Right atrium auricular region (tissue), 2 donors: ENCODE measurements around the gene PLCD3. TPM values are rescaled to one million over a fixed set of nuclear protein-coding genes. Genes with fewer than 3 reads are reported as not detected.
A peak's percentile ranks its signal among the peaks of the same experiment; 100 is the strongest.
"Not testable (repeated sequence)": the region's sequence is repeated elsewhere in the genome, so short reads cannot be mapped to it uniquely, and the experiment has no call there.

ENCODE experiments used
- DNase-seq: peaks from one replicate; pipeline ENCODE4 v3.0.0-alpha.2; 2019; ENCODE audit warnings: low spot score
- H3K27ac ChIP-seq, 2 donors: fragments of 200-600 bp; sonication (generic); 1 replicate in 1 of 2; 2 replicates in 1 of 2; pipeline ENCODE4 v1.5.1; 2016 to 2019
- H3K27me3 ChIP-seq, 2 donors: fragments of 200-600 bp; sonication (generic); one replicate each; pipeline versions ENCODE4 v1.5.1 to v1.6.0; 2017 to 2019
- H3K36me3 ChIP-seq: fragments of 200-600 bp; sonication (generic); one replicate; pipeline ENCODE4 v1.5.1; 2016
- H3K4me1 ChIP-seq, 2 donors: fragments of 200-600 bp; sonication (generic); one replicate each; pipeline versions ENCODE4 v1.5.1 to v1.6.0; 2017 to 2019
- H3K4me3 ChIP-seq, 2 donors: fragments of 200-600 bp; sonication (generic); 1 replicate in 1 of 2; 2 replicates in 1 of 2; pipeline ENCODE4 v1.5.1; 2017 to 2019; ENCODE audit warnings: mild to moderate bottlenecking in 1 of 2, moderate library complexity in 1 of 2
- H3K9me3 ChIP-seq, 2 donors: fragments of 200-600 bp; sonication (generic); one replicate each; pipeline ENCODE4 v1.5.1; 2019
- total RNA-seq, 2 donors: library from RNA; depleted of rRNA; stranded (reverse); fragments of >200 nt; gene quantifications; one replicate each; pipeline ENCODE4 v1.1.0, GENCODE V29; 2016
- TF ChIP-seq, protein P1 (sequence below), 2 donors: fragments of 200-600 bp; sonication (generic); IDR thresholded peaks; one replicate each; pipeline ENCODE4 v1.5.1; 2019; ENCODE audit warnings: antibody characterized with exemption in 2 of 2

PLCD3 gene
- total RNA-seq, 2 donors from 2014 or later: 102 to 156 TPM

DNA sequence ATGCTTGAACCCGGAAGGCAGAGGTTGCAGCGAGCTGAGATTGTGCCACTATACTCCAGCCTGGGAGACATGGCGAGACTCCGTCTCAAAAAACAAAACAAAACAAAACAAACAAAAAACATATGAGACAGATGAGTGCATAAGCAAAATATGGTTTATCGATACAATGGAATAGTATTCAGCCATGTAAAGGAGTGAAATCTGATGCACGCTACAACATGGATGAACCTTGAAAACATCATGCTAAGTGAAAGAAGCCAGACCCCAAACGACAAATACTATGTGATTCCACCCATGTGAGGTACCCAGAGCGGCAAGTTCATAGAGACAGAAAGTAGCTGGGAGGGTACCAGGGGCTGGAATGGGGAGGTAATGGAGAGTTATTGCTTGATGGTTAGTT lies 6.8 kb downstream of the PLCD3 start:
- no peaks in the 10 kb centered on the region for H3K9me3 ChIP-seq
- no peak overlapping the region for H3K4me3 ChIP-seq
- DNase-seq: no peak
- no peaks in the 10 kb centered on the region for H3K27me3 ChIP-seq
- peaks cover 0 to 74% of the 10 kb centered on the region in 2 donors for H3K4me1 ChIP-seq
- TF ChIP-seq, protein P1, sequence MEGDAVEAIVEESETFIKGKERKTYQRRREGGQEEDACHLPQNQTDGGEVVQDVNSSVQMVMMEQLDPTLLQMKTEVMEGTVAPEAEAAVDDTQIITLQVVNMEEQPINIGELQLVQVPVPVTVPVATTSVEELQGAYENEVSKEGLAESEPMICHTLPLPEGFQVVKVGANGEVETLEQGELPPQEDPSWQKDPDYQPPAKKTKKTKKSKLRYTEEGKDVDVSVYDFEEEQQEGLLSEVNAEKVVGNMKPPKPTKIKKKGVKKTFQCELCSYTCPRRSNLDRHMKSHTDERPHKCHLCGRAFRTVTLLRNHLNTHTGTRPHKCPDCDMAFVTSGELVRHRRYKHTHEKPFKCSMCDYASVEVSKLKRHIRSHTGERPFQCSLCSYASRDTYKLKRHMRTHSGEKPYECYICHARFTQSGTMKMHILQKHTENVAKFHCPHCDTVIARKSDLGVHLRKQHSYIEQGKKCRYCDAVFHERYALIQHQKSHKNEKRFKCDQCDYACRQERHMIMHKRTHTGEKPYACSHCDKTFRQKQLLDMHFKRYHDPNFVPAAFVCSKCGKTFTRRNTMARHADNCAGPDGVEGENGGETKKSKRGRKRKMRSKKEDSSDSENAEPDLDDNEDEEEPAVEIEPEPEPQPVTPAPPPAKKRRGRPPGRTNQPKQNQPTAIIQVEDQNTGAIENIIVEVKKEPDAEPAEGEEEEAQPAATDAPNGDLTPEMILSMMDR (IDR thresholded peaks at IDR 0.05): no peak
- no peak overlapping the region for H3K27ac ChIP-seq
- no peaks in the 10 kb centered on the region for H3K36me3 ChIP-seq

DNA sequence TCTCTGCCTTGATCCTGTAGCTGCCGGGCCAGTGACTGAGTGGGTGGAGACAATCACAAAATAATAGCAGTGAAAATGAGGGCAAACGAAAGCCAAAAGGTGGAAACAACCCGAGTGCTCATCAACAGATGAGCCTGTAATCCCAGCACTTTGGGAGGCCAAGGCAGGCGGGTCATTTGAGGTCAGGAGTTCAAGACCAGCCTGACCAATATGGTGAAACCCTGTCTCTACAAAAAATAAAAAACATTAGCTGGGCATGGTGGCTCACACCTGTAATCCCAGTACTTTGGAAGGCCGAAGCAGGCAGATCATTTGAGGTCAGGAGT lies 7.6 kb downstream of the PLCD3 start:
- H3K4me1 ChIP-seq: peaks cover 0 to 66% of the 10 kb centered on the region in 2 donors
- not testable (repeated sequence) for DNase-seq, H3K27me3 ChIP-seq

DNA sequence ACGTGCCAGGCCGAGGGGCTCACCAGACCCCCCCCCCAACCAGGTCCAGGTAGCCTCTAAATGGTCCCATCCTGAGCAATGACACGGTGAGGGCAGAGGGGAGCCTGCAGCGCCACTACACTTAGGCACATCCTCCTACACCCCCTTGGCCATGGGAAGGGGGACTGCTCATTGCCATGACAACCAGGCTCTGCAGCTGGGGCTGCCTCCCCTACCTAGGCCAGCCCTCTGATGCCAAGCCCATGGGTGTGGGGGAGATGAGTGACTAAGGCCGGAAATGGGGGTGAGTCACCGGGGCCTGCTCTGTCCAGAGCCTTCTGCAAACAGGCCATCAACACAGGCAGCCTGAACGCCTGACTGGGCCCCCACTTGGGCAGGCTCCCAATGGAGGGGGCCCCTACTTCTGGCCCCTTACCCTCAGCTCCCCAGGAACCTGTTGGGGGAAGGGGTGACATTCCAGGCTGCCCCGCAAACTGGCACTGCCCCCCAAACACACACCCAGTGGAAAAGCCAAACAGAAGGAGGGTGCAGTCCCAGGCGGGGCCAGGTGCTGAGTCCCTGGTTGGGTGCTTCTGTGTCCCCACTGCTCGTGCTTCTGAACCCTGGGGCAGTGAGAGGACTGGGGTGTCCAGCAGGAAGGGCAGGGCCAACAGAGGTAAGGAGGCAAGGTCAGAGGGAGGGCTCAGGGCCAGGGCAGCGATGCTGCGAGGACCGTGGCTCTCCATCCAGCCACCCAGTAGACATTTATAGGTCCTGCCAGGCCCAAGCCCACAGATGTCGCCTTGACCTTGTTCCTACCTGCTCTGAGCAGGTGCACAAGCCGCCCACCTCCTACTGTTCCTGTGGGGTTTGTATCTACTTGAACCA lies 8.2 kb downstream of the PLCD3 start:
- H3K9me3 ChIP-seq: no peaks in the 10 kb centered on the region
- TF ChIP-seq, protein P1 (IDR thresholded peaks at IDR 0.05): no peak
- H3K4me3 ChIP-seq: no peak overlapping the region
- H3K4me1 ChIP-seq: peaks cover 0 to 60% of the 10 kb centered on the region in 2 donors
- peak; percentile 82 for DNase-seq
- no peaks in the 10 kb centered on the region for H3K27me3 ChIP-seq
- H3K36me3 ChIP-seq: peaks cover 10% of the 10 kb centered on the region
- peak overlapping the region; percentile 61 to 67 for H3K27ac ChIP-seq

More for the DNA sequence above, 7.6 kb downstream of the PLCD3 start:
- not testable (repeated sequence) for H3K4me3 ChIP-seq, H3K9me3 ChIP-seq, H3K36me3 ChIP-seq
- peak overlapping the region; percentile 61 to 67 for H3K27ac ChIP-seq

DNA sequence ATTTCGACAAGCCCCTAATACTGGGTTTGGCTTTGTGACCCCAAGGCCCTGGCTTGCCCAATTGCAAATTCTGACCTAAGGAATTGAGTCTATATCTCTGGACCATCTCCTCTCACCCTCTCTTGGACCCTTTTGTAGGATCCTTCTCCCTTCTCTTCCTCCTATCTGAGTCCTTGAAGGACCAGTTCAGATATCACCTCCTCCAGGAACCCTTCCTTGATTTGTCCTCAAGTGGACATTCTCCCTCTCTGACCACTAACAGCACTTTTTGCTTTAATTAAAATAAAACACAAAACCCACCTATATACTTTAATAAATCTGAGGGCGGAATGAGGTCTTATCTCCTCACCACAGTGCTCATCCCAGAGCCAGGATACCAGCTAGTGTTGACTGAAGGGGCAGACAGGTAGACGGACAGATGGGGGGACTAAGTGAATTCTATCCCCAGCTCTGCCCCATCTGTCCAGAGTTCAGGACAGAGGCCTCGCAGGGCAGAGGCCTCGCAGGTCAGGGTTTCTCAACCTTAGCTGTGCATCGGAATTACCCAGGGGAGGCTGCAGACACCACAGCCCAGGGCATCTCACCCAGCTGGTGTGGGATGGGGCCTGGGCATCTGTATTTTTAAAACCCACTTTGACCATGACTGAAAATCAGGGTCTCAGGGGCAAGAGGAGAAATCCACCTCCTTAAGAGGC lies 9.1 kb downstream of the PLCD3 start:
- no peak for DNase-seq
- H3K9me3 ChIP-seq: no peaks in the 10 kb centered on the region
- H3K36me3 ChIP-seq: peaks cover 12% of the 10 kb centered on the region
- no peaks in the 10 kb centered on the region for H3K27me3 ChIP-seq
- H3K4me1 ChIP-seq: peaks cover 0 to 51% of the 10 kb centered on the region in 2 donors
- no peak overlapping the region for H3K4me3 ChIP-seq
- H3K27ac ChIP-seq: peak overlapping the region; percentile 61 to 67
- TF ChIP-seq, protein P1 (IDR thresholded peaks at IDR 0.05): no peak

DNA sequence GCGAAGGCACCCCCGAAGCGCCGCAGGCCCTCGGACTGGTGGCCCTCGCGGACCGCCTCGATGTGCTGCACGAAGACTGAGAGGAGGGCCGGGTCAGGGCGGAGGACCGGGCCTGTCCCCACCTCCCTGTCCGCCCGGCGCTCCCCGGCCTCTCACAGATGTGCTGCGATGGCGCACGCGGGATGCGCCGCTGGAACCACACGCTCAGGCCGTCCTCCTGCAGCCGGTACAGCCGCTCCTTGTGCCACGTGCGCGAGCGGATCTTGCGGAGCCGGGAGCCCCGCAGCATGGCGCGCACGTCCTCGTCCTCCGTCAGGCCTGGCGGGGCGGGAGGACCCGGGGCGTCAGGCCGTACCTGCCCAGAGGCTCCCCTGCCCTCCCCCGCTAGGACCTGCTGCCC lies 11.3 kb downstream of the PLCD3 start:
- DNase-seq: no peak
- peaks cover 30% of the 10 kb centered on the region for H3K36me3 ChIP-seq
- H3K9me3 ChIP-seq: no peaks in the 10 kb centered on the region
- peaks cover 0 to 34% of the 10 kb centered on the region in 2 donors for H3K4me1 ChIP-seq
- TF ChIP-seq, protein P1 (IDR thresholded peaks at IDR 0.05): no peak
- no peak overlapping the region for H3K4me3 ChIP-seq
- no peaks in the 10 kb centered on the region for H3K27me3 ChIP-seq
- H3K27ac ChIP-seq: no peak overlapping the region

DNA sequence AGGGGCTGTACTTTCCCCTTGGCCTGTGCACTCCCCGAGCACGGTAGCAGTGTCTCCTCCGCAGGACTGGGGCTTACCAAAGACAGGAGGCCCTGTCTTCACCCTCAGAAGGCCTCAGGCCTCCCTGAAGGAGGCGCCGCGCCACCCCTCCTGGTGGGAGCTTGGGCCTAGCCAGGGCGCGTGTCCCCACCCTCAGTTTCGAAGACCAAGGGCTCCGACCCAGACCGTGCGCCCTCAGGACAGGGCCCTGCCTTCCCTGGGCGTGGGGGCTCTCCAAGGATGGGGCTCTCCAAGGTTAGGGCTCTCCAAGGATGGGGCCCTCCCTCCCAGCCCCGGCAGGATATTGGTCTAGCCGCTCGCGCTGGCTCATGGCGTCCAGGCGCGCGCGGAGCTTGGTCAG lies 11.8 kb downstream of the PLCD3 start:
- Histone ChIP-seq H3K36me3 (peaks cover 34% of the 10 kb centered on the region), H3K27ac (no peak overlapping the region), H3K4me3 (no peak overlapping the region), H3K9me3 (no peaks in the 10 kb centered on the region), H3K4me1 (peaks cover 0 to 34% of the 10 kb centered on the region in 2 donors), H3K27me3 (no peaks in the 10 kb centered on the region)
- TF ChIP-seq, protein P1 (IDR thresholded peaks at IDR 0.05): no peak
- DNase-seq: no peak
